Skeletal muscle satellite cell (primary cell): ENCODE results near the gene FBXO9.
"Not testable (repeated sequence)": the region's sequence is repeated elsewhere in the genome, so short reads cannot be mapped to it uniquely, and the experiment has no call there.

Experiments
- H3K27me3 ChIP-seq: 2 replicates; pipeline ENCODE4 v1.7.0; 2013; ENCODE audit warnings: low read length; ENCODE audit not compliant: control insufficient read depth, insufficient read depth
- H3K36me3 ChIP-seq: 2 replicates; pipeline ENCODE4 v1.7.0; 2013; ENCODE audit warnings: mild to moderate bottlenecking, control low read depth, low read length; ENCODE audit not compliant: insufficient read depth
- H3K4me1 ChIP-seq: 2 replicates; pipeline ENCODE4 v1.7.0; 2013; ENCODE audit warnings: low read length; ENCODE audit not compliant: control insufficient read depth, insufficient read depth
- H3K4me2 ChIP-seq: 2 replicates; pipeline ENCODE4 v1.7.0; 2013; ENCODE audit warnings: mild to moderate bottlenecking, low read length
- H3K4me3 ChIP-seq: 2 replicates; pipeline ENCODE4 v1.7.0; 2013; ENCODE audit warnings: low read length
- H3K9ac ChIP-seq: 2 replicates; pipeline ENCODE4 v1.7.0; 2013; ENCODE audit warnings: mild to moderate bottlenecking, low read depth, low read length, moderate library complexity
- H3K9me3 ChIP-seq: replicated peaks from 2 replicates; pipeline ENCODE4 v1.7.0; 2013; ENCODE audit warnings: mild to moderate bottlenecking, control low read depth, low read length

The FBXO9 gene

DNA sequence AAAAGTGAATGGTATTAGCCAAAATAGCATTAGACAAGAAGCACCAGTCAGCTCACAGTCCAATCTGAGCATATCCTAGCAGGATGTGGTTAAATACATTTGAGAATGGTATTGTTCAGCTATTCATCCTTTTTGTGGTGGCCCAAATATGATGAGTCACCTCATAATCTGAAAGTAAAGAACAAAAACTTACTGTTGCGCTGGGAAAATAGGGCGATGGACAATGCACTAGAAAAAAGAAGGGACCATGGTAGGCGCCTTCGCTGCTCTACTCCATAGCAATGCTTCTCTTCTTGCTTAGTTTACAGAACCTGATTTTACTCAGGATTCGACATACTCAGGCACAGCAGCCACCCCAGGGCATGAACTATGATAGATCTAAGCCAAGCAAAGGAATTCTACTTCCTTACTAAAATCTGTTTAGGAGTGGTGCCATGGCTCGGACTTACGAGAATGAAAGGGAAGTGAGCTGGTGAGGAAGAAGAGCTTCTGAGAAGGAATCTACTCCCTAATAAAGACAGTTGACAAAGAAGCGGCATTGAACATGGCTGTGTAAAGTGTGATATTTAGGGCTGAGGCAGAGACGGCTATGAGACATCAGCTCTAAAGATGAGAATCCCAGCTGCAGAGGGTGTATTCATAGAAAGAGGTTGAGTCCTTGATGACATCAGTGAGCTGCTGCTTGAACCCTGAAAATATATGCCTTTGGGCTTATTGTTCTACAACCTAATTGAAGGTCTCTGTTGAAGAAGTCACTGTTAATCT, 16.6 kb upstream of the FBXO9 start:
- Histone ChIP-seq H3K4me2 (peak overlapping the region; percentile 67), H3K36me3 (no peaks in the 10 kb centered on the region), H3K27me3 (no peaks in the 10 kb centered on the region), H3K9ac (peak overlapping the region; percentile 51), H3K4me3 (peak overlapping the region; percentile 10), H3K4me1 (peaks cover 39% of the 10 kb centered on the region), H3K9me3 (no peaks in the 10 kb centered on the region)

DNA sequence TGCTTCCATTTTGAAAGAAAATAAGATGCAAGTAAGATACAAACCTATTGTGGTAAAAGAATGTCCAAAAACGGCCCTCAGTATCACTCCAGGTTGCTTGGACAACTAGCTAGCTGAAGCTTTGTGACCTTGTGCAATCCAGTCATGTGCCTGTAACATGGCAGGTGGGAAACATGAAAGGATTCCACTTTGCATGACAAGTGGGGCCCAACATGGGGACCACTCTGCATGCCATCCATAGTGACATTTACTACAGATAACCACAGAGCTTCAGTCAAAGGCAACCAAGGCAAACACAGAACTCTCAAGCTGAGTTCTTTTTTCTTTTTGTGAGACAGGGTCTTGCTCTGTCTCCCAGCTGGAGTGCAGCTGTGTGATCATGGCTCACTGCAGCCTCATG, 15.8 kb upstream of the FBXO9 start:
- peaks cover under 1% of the 10 kb centered on the region for H3K36me3 ChIP-seq
- peaks cover 31% of the 10 kb centered on the region for H3K4me1 ChIP-seq
- H3K27me3 ChIP-seq, result no peaks in the 10 kb centered on the region
- no peaks in the 10 kb centered on the region for H3K9me3 ChIP-seq
- H3K9ac ChIP-seq, result no peak overlapping the region
- H3K4me2 ChIP-seq, result no peak overlapping the region
- H3K4me3 ChIP-seq, result no peak overlapping the region

DNA sequence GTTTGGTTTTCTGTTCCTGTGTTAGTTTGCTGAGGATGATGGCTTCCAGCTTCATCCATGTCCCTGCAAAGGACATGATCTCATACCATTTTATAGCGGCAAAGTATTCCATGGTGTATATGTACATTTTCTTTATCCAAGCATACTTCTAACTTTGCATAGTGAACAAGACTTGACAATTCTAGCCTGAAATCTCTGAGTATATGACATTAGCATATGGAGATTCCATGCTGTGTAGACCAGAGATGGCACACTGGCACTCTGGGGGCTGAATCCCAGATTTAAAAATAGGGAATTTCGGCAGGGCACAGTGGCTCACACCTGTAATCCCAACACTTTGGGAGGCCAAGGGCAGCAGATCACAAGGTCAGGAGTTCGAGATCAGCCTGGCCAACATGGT, 13.1 kb upstream of the FBXO9 start:
- H3K4me3 ChIP-seq, H3K27me3 ChIP-seq, H3K4me2 ChIP-seq, H3K9ac ChIP-seq, H3K36me3 ChIP-seq, H3K9me3 ChIP-seq: not testable (repeated sequence)
- peaks cover 26% of the 10 kb centered on the region for H3K4me1 ChIP-seq

DNA sequence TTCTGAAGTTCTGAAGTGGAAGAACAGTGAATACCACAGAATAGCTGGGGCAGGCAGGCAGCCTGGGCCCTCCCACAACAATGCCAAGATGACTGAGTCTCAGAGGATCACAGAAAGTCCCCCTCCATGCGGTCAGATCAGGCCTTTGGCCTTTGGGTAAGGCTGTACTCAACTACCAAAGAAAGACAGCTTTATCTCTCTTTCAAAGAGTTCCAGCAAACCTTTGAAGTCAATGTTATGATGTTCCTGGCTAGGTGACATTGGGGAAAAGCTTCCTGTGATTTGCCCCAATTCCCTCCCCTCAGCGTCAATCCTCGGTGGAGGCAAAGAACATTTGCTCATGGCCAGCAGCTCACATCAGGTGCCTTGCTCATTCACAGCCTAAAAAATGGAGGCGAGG, 10.7 kb upstream of the FBXO9 start:
- Histone ChIP-seq H3K4me1 (peaks cover 13% of the 10 kb centered on the region), H3K27me3 (no peaks in the 10 kb centered on the region), H3K36me3 (peaks cover 5% of the 10 kb centered on the region), H3K9ac (no peak overlapping the region), H3K4me2 (no peak overlapping the region), H3K9me3 (no peaks in the 10 kb centered on the region), H3K4me3 (no peak overlapping the region)

DNA sequence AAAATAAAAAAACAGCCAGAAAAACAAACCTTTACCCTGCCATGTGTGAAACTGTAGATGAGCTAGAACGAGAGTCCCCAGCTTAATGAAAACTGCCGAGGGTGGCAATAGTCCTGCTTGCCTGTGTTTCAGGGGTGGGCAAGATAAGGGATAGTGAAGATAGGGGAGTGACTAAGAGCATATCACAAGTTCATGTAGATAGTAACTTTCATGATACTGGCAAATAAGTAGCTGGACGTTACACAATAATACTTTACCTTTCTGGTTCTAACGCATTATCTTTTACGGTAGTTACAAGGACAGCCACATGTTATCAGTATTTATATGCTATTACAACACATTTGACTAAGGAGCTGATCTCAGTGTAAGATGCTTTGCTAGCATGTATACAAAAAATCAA, 9.3 kb upstream of the FBXO9 start:
- peaks cover 5% of the 10 kb centered on the region for H3K36me3 ChIP-seq

DNA sequence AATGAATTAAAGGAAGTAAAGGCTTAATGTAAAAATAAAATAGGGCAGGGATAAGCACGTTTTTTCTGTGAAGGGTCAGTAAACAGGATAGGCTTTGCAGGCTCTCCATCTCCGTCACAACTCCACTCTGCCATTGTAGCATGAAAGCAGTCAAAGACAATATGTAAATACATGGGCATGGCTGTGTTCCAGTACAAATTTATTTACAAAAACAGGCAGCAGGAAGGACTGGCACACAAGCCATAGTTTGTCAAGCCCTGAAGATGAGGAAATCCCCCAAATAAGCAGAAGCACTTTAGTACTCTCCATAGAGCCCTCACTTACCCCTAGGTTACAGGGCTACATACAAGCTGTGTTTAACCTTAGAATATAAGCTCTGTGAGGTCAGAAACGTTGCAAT, 8.9 kb upstream of the FBXO9 start:
- Histone ChIP-seq H3K4me1 (peaks cover 19% of the 10 kb centered on the region), H3K4me2 (no peak overlapping the region), H3K27me3 (no peaks in the 10 kb centered on the region), H3K9me3 (no peaks in the 10 kb centered on the region), H3K9ac (no peak overlapping the region), H3K36me3 (peaks cover 5% of the 10 kb centered on the region), H3K4me3 (no peak overlapping the region)

More for the DNA sequence above, 9.3 kb upstream of the FBXO9 start:
- H3K9me3 ChIP-seq, result no peaks in the 10 kb centered on the region
- H3K9ac ChIP-seq, result no peak overlapping the region
- no peak overlapping the region for H3K4me2 ChIP-seq
- H3K4me3 ChIP-seq, result no peak overlapping the region
- H3K4me1 ChIP-seq, result peaks cover 19% of the 10 kb centered on the region
- no peaks in the 10 kb centered on the region for H3K27me3 ChIP-seq

DNA sequence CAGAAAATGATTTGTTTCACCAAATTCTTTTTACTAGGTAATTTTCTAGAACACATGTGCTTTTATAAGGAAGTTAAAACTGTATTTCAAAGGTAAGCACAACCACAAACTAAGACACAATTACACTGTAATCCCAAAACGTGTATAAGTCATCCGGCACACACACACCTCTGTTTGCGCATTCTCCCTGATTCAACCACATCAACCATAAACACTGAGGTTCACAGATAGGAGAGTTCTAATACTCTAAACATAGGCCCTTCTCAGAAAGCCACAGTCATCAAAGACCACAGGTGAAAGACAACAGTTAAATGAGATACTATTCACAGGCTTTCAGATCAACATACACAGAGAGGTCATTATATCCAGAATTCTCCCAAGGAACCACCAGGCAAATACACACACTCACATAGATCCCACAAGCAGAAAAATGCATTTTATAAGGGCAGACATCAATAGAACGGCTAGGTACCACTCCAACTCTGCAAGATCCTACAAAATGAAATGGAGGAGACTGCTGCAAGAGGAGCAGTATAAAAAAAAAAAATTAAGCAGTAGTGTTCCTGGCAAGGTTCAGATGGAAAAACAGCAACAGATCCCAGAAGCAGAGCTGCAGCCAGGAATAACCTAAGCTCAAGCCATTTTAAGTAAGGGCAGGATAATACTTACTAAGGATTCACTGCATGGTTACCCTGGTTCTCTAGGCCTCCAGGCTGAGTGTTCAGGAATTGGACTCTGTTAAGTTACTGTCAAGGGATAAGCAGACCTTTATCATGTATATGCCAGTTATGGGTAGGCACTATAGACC, 6.6 kb upstream of the FBXO9 start:
- Histone ChIP-seq H3K9me3 (no peaks in the 10 kb centered on the region), H3K36me3 (peaks cover 5% of the 10 kb centered on the region), H3K4me3 (no peak overlapping the region), H3K4me1 (peaks cover 26% of the 10 kb centered on the region), H3K4me2 (peak overlapping the region; percentile 98), H3K9ac (no peak overlapping the region), H3K27me3 (no peaks in the 10 kb centered on the region)

DNA sequence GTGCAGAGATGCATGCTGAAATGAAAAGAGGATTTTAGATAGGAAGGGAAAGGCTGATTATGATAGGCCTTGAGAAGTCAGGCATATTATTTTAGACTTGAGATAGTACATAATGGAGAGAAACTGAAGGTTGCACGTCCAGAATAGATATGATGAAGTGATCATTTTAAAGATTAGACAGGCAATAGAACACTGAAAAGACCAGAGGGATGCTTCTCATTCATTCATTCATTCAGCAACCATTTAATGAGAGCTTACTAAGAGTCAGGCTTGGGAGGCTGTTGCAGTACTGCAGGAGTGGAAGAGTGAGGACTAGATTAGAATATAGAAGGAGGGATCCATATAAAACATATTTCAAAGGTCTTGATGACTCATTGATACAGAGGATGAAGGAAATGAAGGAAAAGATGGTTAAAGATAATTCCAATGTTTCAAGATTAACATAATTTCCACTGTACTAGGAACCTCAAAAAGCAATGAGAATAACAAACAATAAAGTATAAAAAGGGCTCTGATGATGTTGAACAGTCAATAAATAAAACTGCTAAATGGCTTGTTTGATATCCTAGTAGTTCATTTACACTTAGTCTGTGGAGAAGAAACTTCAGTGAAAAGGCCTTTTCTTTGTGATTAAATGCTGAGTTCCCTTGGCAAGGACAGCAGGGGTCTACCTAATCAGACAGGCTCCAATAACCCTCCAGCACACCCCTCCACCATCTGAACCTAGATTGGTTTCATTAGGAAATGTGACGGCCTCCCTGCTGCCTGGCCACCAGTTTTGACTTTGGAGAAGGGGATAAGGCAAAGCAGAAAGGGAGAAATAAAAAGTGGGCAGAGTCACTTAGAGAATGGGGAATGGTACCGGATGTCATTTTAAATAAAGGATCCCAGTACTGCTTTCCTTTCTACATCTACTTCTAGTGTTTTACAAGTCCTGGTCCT, 5.3 kb upstream of the FBXO9 start:
- H3K4me3 ChIP-seq, result peak overlapping the region; percentile 93
- peak overlapping the region; percentile 95 for H3K9ac ChIP-seq
- peaks cover 26% of the 10 kb centered on the region for H3K4me1 ChIP-seq
- peak overlapping the region; percentile 98 for H3K4me2 ChIP-seq
- no peaks in the 10 kb centered on the region for H3K27me3 ChIP-seq
- no peaks in the 10 kb centered on the region for H3K9me3 ChIP-seq
- H3K36me3 ChIP-seq, result no peaks in the 10 kb centered on the region

DNA sequence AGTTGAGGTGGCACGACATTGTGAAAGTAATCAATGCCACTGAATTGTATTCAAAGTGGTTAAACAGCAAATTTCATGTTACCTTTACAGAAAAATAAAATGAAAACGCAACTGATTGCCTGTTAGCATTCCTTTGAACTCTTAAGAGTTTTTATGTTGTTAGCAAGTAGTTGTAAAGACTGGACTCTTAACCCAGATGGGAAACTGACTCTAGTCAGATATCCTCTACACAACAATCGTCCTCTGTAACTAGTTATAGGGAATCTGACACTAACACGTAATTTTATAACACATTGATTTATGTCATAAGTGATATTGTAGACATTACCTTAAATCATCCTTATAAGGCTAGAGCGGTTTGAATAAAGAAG, 3.0 kb upstream of the FBXO9 start:
- Histone ChIP-seq H3K36me3 (no peaks in the 10 kb centered on the region), H3K27me3 (no peaks in the 10 kb centered on the region), H3K4me3 (peak overlapping the region; percentile 93), H3K9me3 (no peaks in the 10 kb centered on the region), H3K4me2 (peak overlapping the region; percentile 98), H3K9ac (peak overlapping the region; percentile 95), H3K4me1 (peaks cover 32% of the 10 kb centered on the region)

DNA sequence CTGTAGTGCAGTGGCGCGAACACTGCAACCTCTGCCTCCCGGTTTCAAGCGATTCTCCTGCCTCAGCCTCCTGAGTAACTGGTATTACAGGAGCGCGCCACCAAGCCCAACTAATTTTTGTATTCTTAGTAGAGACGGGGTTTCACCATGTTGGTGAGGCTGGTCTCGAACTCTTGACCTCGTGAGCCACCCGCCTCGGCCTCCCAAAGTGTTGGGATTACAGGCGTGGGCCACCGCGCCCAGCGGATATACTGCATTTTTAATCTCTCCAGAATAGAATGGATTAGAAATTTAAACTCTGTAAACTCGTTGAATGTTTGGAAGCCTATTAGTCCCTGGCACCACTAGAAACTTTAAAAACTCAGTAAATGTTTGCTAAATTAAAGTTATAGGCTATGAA, 949 bp upstream of the FBXO9 start:
- peaks cover 26% of the 10 kb centered on the region for H3K4me1 ChIP-seq
- H3K36me3 ChIP-seq, H3K27me3 ChIP-seq, H3K4me3 ChIP-seq, H3K9me3 ChIP-seq, H3K9ac ChIP-seq: not testable (repeated sequence)
- H3K4me2 ChIP-seq, result peak overlapping the region; percentile 53

DNA sequence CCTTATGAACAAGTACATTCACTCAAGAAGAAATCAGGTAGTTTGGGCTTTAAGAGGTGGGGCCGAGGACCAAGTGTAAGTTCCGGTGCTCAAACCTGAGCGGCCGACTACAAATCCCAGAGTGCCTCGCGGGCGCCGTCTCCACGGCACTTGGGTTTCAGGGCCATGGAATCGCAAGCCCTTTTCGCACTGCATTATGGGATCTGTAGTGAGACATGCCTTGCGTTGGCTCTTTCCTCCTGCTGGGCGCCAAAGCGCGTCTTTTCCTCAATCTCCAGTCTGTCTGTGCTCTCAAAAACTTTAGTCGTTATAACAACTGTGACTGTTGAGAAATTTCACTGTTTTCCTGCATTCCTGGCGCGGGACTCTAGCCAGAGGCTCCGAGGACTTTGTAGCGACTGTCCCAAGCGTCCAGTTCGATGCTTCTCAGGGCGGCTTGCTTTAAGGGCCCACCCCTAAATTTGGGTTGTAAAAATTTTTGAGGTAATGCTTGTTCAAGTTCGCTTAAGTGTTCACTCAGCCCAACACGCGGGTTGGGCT, 408 bp upstream of the FBXO9 start:
- Histone ChIP-seq H3K4me1 (peaks cover 21% of the 10 kb centered on the region), H3K4me2 (peak overlapping the region; percentile 89), H3K9me3 (no peaks in the 10 kb centered on the region), H3K9ac (peak overlapping the region; percentile 92), H3K4me3 (peak overlapping the region; percentile 85), H3K27me3 (no peaks in the 10 kb centered on the region), H3K36me3 (no peaks in the 10 kb centered on the region)
